GM19395 (cell line): ENCODE results near the gene PGLYRP2.

Source experiments
- ATAC-seq: cut with Tn5 transposase; IDR thresholded peaks from one replicate; pipeline ENCODE4 v1.9.1; 2021; ENCODE audit warnings: mild to moderate bottlenecking, moderate library complexity; ENCODE audit not compliant: unreplicated experiment

The PGLYRP2 gene

GRCh38 chr19:15427991-15428471 lies 51.3 kb downstream of the PGLYRP2 start:
- ATAC-seq, result no peak

- ATAC-seq, result no peak
Measured at GRCh38 chr19:15427350-15427700, 52.0 kb downstream of the PGLYRP2 start.

- no peak for ATAC-seq
Measured at GRCh38 chr19:15426485-15427349, 52.6 kb downstream of the PGLYRP2 start.

- no peak for ATAC-seq
Measured at GRCh38 chr19:15425321-15425950, 53.9 kb downstream of the PGLYRP2 start.

GRCh38 chr19:15424692-15425272 lies 54.5 kb downstream of the PGLYRP2 start:
- ATAC-seq, result no peak

GRCh38 chr19:15424121-15424520 lies 55.2 kb downstream of the PGLYRP2 start:
- ATAC-seq, result no peak

GRCh38 chr19:15423130-15423529 lies 56.2 kb downstream of the PGLYRP2 start:
- ATAC-seq, result no peak

- ATAC-seq, result no peak
Measured at GRCh38 chr19:15422296-15423075, 56.8 kb downstream of the PGLYRP2 start.

GRCh38 chr19:15421721-15422260 lies 57.5 kb downstream of the PGLYRP2 start:
- ATAC-seq, result no peak

- ATAC-seq, result no peak
Measured at GRCh38 chr19:15421136-15421695, 58.1 kb downstream of the PGLYRP2 start.

- no peak for ATAC-seq
Measured at GRCh38 chr19:15419413-15420025, 59.8 kb downstream of the PGLYRP2 start.
